ENCODE measurements around the gene IGF1. TPM values are rescaled to one million over a fixed set of nuclear protein-coding genes. Genes with fewer than 3 reads are reported as not detected.
"Not testable (repeated sequence)": the region's sequence is repeated elsewhere in the genome, so short reads cannot be mapped to it uniquely, and the experiment has no call there.

The IGF1 gene
- total RNA-seq, 2 experiments from 2014 or later: not detected

DNA sequence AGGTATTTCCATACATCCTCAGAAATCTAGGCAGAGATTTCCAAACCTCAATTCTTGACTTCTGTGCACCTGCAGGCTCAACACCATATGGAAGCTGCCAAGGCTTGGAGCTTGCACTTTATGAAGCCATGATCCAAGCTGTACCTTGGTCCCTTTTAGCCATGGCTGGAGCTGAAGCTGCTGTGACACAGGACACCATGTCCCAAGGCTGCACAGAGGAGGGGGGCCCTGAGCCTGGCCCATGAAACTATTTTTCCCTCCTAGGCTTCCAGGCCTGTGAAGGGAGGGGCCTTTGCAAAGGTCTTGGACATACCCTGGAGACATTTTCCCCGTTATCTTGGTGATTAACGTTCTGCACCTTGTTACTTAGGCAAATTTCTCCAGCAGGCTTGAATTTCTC lies 110.5 kb downstream of the IGF1 start:
- intact Hi-C loops (cut with DNase I, micrococcal nuclease): loop anchor here in 1 of 2 experiments (5.0 kb wide), 1 partner anchor 112 kb away; the partner anchor contains the start of gene IGF1
- no peak for ATAC-seq
- ChIA-PET POLR2A (no interaction called here), CTCF (no interaction called here)
- no peak overlapping the region for H3K4me3 Mint-ChIP-seq
- DNase-seq: no peak
- no peak overlapping the region for H3K27ac Mint-ChIP-seq
- peaks cover 5% of the 10 kb centered on the region for H3K4me1 Mint-ChIP-seq
- peaks cover 8% of the 10 kb centered on the region for H3K9me3 Mint-ChIP-seq (ENCODE audit: low read depth)
- peaks cover 5% of the 10 kb centered on the region for H3K27me3 Mint-ChIP-seq
- no peaks in the 10 kb centered on the region for H3K36me3 Mint-ChIP-seq (ENCODE audit: low read depth)

DNA sequence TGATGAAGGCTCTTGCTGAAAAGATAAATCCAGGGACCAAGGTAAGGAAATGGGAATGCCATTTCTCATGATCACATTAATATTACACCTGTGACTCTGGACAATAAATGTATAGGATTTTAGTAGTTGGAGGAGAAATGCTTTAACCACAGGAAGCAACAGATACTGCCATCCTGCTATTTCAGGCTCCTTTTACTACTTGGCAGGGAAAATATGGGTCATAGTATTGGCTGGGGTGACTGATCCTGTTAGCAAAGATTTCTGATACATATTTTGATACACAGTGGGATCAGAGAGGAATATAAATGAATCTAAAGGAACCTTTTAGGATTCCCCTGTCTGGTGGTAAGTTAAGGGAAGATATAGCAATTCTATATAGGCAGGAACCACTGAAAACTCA lies 115.0 kb downstream of the IGF1 start:
- CTCF ChIA-PET: no interaction called here
- H3K36me3 Mint-ChIP-seq (ENCODE audit: low read depth): no peaks in the 10 kb centered on the region
- H3K4me1 Mint-ChIP-seq: no peaks in the 10 kb centered on the region
- H3K27me3 Mint-ChIP-seq: peaks cover 8% of the 10 kb centered on the region
- peaks cover 9% of the 10 kb centered on the region for H3K9me3 Mint-ChIP-seq (ENCODE audit: low read depth)
- no peak overlapping the region for H3K4me3 Mint-ChIP-seq
- no peak overlapping the region for H3K27ac Mint-ChIP-seq
- POLR2A ChIA-PET: no interaction called here
- no peak for ATAC-seq
- intact Hi-C loops (cut with DNase I, micrococcal nuclease): no loop called here
- DNase-seq: no peak

DNA sequence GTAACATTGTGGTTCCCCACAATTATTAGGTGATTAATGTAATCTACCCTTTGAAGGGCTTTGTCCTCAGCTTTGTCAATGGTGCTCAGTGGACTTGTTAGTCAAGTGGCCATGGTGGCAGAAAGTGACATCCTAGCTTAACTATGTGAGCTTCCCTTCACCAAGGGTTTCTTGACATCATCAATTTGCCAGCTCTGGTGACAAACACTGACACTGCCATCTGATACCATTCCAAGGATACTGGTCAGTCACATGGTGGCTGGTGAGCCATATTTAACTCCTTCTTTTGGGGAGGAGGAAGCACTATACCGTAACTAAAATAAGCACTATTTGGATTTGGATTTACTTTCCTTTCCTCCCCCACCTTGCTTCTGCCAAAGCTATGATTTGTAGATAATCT lies 115.7 kb downstream of the IGF1 start:
- Mint-ChIP-seq H3K27ac (no peak overlapping the region), H3K36me3 (ENCODE audit: low read depth) (no peaks in the 10 kb centered on the region), H3K4me3 (no peak overlapping the region), H3K9me3 (ENCODE audit: low read depth) (peaks cover 9% of the 10 kb centered on the region), H3K27me3 (peaks cover 13% of the 10 kb centered on the region), H3K4me1 (no peaks in the 10 kb centered on the region)
- no peak for ATAC-seq
- ChIA-PET POLR2A (no interaction called here), CTCF (no interaction called here)
- DNase-seq: no peak
- intact Hi-C loops (cut with DNase I, micrococcal nuclease): no loop called here

DNA sequence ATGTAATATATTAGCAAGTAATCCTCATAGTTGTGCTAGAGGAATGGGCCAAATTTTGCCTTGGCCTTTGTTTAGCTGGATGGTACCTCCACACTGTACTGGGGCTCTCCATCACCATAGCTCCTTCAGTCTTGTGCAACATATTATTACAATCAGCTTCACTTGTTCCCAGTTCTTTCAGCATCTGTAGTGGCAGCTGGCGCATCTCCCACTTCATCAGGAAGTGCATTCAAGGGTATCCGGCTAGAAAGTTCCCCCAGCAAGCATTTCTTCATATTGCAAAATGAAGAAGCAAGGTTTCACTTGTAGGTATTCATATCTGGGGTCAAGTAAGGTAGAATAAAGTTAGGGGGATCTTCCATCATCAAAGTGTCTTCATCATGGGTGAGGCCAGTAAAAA lies 123.7 kb downstream of the IGF1 start:
- DNase-seq: no peak
- no peaks in the 10 kb centered on the region for H3K4me1 Mint-ChIP-seq
- intact Hi-C loops (cut with DNase I, micrococcal nuclease): no loop called here
- no peak overlapping the region for H3K27ac Mint-ChIP-seq
- CTCF ChIA-PET: no interaction called here
- no peak for ATAC-seq
- H3K27me3 Mint-ChIP-seq: peaks cover 6% of the 10 kb centered on the region
- H3K4me3 Mint-ChIP-seq: no peak overlapping the region
- H3K9me3 Mint-ChIP-seq (ENCODE audit: low read depth): peaks cover 17% of the 10 kb centered on the region
- H3K36me3 Mint-ChIP-seq (ENCODE audit: low read depth): no peaks in the 10 kb centered on the region
- POLR2A ChIA-PET: no interaction called here

DNA sequence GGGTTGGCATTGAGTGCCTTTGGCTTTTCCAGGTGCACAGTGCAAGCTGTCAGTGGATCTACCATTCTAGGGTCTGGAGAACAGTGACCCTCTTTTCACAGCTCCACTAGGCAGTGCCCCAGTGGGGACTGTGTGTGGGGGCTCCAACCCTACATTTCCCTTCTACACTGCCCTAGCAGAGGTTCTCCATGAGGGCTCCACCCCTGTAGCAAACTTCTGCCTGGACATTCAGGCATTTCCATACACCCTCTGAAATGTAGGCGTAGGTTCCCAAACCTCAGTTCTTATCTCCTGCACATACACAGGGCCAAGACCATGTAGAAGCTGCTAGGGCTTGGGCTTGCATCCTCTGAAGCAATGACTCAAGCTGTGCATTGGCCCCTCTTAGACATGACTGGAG lies 126.1 kb downstream of the IGF1 start:
- H3K27me3 Mint-ChIP-seq; DNase-seq; H3K4me1 Mint-ChIP-seq; ATAC-seq; CTCF ChIA-PET; H3K36me3 Mint-ChIP-seq (ENCODE audit: low read depth); POLR2A ChIA-PET; H3K4me3 Mint-ChIP-seq; H3K27ac Mint-ChIP-seq; intact Hi-C loops (cut with DNase I, micrococcal nuclease): not testable (repeated sequence)
- peaks cover 17% of the 10 kb centered on the region for H3K9me3 Mint-ChIP-seq (ENCODE audit: low read depth)

DNA sequence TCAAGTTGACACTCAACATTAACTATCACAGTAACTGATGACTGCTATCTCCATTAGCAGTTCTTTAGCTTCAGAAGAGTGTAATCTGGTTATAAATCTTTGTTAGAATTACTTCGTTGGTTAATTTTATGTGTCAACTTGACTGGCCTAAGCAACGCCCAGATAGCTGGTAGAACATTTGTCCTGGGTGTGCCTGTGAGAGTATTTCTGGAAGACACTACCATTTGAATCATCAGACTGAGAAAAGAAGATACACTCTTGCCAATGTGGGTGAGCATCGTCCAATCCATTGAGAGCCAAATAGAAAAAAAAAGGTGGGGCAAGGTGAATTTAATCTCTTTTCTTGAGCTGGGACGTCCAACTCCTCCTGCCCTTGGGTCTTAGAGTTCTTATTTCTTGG lies 129.0 kb downstream of the IGF1 start:
- H3K27me3 Mint-ChIP-seq: no peaks in the 10 kb centered on the region
- H3K4me1 Mint-ChIP-seq: no peaks in the 10 kb centered on the region
- no peak for ATAC-seq
- no peak overlapping the region for H3K27ac Mint-ChIP-seq
- peaks cover 17% of the 10 kb centered on the region for H3K9me3 Mint-ChIP-seq (ENCODE audit: low read depth)
- H3K4me3 Mint-ChIP-seq: no peak overlapping the region
- POLR2A ChIA-PET: no interaction called here
- no peak for DNase-seq
- intact Hi-C loops (cut with DNase I, micrococcal nuclease): no loop called here
- H3K36me3 Mint-ChIP-seq (ENCODE audit: low read depth): no peaks in the 10 kb centered on the region
- CTCF ChIA-PET: interaction anchor here (0.6 kb wide), 1 partner anchor 187 kb away, joined by 3 read pairs; no protein-coding TSS in a partner anchor

DNA sequence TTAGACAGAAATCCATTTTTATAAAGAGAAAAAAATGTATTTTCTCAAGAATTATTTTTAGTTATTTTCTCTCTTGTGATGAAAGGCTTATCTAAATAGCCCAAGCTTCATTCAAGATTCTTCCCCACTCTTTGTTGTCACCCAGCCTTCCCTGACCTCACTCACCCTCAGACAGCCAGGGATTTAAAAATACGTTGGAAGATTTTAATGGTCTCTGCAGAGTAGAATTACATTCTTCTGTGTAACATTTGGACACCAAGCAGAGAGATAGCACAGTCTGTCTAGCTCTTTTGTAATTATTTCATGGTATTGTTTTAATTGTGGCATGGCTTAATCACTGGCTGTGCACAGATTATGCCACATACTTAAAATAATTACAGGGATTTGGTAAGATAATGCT lies 130.3 kb downstream of the IGF1 start:
- Mint-ChIP-seq H3K4me1 (no peaks in the 10 kb centered on the region), H3K27ac (no peak overlapping the region), H3K36me3 (ENCODE audit: low read depth) (no peaks in the 10 kb centered on the region), H3K4me3 (no peak overlapping the region), H3K27me3 (no peaks in the 10 kb centered on the region), H3K9me3 (ENCODE audit: low read depth) (peaks cover 14% of the 10 kb centered on the region)
- ChIA-PET POLR2A (no interaction called here), CTCF (no interaction called here)
- intact Hi-C loops (cut with DNase I, micrococcal nuclease): no loop called here
- DNase-seq: no peak
- no peak for ATAC-seq

DNA sequence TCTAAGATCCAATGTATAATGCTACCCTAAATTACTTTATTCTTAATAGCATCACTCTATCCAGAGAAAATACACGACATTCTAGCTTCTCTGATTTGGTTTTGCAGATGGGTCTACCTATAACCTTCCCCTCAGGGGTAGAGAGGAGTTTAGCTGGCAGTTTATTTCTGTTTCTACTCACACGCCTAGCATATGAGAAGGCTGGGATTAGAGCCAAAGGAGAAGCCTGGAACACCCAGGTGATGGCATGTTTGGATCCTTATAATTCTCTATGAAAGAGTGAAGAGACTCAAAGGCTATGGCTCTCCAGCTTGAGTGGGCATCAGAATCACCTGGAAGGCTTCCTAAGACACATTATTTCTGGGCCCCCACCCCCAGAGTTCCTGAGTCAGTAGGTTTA lies 131.3 kb downstream of the IGF1 start:
- intact Hi-C loops (cut with DNase I, micrococcal nuclease): no loop called here
- H3K9me3 Mint-ChIP-seq (ENCODE audit: low read depth): peaks cover 14% of the 10 kb centered on the region
- ATAC-seq (no peak), DNase-seq (no peak)
- POLR2A ChIA-PET: no interaction called here
- H3K4me3 Mint-ChIP-seq: no peak overlapping the region
- no peaks in the 10 kb centered on the region for H3K4me1 Mint-ChIP-seq
- H3K27me3 Mint-ChIP-seq: no peaks in the 10 kb centered on the region
- no peak overlapping the region for H3K27ac Mint-ChIP-seq
- H3K36me3 Mint-ChIP-seq (ENCODE audit: low read depth): no peaks in the 10 kb centered on the region
- CTCF ChIA-PET: no interaction called here

DNA sequence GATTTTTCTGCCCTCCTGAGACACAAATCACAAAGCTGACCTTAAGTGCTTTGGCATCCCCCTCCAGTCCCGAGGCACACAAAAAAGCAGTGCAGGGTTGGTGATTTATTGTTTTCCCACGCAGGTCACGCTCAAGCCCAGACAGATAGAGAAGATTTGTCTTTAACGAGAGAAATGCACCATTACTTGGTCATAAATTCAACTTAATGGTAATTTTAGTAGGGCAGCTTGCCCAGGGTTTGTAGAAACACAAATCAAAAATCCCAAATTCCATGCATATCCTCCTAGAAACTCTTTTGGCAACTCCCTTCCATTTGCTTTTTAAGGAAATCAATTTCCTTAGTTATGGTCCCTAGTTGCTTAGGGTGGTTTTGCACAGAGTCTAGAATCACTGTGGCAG lies 132.6 kb downstream of the IGF1 start:
- Mint-ChIP-seq H3K27ac (no peak overlapping the region), H3K9me3 (ENCODE audit: low read depth) (peaks cover 9% of the 10 kb centered on the region), H3K4me1 (no peaks in the 10 kb centered on the region), H3K27me3 (no peaks in the 10 kb centered on the region), H3K36me3 (ENCODE audit: low read depth) (no peaks in the 10 kb centered on the region), H3K4me3 (no peak overlapping the region)
- ATAC-seq (no peak), DNase-seq (no peak)
- ChIA-PET CTCF (no interaction called here), POLR2A (no interaction called here)
- intact Hi-C loops (cut with DNase I, micrococcal nuclease): no loop called here
